ENCODE data around the gene APBA1.

Gene APBA1

DNA sequence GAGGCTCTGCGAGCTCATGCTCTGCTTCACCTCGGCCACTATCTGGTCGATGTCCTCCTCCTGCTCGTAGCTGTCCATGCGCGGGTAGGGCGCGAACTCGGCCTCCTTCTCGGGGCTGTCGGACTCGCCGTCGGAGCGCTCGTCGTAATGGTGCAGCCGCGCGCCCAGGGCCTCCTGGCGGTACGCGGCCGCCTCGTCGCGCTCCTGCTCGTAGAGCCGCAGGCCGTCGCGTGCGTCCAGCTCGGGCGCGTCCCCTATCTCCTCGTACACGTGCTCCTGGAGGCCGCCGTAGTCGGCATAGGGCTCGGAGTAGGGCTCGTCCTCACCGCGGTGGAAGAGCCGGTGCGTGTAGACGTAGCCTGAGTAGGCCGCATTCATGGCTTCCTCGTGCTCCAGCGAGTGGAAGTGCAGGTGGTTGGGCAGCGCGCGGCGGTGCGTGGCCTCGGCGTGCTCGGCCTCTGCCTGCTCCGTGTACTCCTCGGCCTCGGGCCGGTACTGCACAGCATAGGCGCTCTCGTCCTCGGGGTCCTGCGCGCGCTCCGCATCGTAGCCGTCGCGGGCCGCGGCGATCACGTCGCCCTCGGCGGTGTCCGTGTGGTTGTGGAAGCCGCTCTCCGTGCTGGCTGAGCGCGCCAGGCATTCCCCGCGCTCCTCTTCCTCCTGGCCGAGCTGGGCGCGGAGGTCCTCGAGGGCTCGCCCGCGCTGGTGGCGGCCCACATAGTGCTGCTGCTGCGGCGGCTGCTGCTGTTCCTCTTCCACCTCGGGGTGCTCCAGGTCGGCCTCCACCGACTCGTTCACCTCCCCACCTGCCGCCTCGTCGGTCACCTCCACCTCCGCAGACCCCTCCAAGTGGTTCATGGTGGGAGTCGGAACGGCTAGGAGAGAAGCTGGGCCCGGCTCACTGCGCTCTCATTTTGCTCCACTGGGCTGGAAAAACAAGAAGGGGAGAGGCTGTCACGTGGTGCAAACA lies 155.5 kb downstream of the APBA1 start:
- no peak for DNase-seq

DNA sequence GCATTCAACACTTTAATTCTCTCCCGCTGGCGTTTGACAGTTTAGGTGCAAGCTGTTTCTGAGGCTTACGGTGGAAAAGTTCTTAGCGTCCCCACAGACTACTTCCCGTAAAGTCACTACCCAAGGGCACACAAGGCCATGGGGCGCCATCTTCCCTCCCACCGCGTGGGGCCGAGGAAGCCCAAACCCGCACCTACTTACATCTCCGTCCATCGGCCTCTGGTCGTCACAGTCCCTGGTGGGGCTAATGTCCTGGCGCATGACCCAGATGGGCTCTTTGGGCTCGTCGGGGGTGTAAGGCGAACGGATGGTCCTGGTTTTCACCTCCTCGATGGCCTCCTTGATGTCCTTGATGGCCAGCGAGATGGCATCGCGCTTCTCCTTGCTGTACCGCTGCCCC lies 156.4 kb downstream of the APBA1 start:
- DNase-seq, result no peak

DNA sequence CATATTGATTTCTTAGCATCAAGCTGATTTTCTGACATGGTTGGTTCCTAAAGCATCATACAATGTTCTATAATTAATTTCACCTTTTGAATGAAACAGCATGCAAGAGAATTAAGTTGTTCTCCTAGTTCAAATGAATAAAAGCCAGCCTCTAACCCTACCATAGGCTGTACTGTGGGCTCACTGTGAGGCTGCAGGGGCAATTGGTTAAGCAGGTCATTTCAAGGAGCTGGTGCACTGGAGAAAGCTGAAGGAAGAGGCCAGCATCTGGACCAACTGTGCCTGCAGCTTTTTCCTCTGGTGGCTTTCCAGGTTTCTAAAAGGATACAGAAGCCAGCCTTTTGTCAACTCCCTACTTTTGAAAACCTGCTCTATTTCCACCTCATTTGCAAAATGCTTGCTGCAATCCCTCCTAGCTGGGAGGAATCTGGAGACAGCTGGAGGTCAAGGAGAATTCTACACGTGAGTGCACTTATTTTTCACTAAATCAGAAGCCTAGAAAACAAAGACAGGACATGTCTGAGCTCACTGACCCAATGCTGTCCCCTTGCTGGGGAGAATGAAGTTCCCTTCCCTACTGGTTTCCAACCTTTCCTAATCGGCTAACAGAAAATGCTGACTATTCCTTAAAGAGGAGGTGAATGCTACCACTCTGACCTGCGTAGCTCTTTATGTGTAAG lies 158.9 kb downstream of the APBA1 start:
- no peak for DNase-seq

DNA sequence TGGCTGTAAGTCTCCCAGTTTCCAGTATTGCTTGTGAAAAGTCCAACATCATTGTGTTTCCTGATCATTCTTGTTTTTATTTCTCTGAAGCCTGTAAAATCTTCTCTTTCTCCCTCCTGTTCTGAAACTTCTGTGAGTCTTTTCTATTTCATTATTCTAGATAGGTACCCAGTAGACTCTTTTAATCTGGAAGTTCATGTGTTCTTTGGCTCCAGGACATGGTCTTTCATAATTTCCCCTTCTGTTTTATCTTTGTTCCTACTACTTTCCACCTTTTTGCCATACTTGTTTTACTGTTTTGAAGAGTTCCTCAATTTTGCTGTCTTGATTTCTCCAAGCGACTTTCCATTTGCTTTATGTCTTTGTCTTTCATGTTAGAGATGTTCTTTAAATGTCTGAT lies 168.1 kb downstream of the APBA1 start:
- DNase-seq, result no peak

DNA sequence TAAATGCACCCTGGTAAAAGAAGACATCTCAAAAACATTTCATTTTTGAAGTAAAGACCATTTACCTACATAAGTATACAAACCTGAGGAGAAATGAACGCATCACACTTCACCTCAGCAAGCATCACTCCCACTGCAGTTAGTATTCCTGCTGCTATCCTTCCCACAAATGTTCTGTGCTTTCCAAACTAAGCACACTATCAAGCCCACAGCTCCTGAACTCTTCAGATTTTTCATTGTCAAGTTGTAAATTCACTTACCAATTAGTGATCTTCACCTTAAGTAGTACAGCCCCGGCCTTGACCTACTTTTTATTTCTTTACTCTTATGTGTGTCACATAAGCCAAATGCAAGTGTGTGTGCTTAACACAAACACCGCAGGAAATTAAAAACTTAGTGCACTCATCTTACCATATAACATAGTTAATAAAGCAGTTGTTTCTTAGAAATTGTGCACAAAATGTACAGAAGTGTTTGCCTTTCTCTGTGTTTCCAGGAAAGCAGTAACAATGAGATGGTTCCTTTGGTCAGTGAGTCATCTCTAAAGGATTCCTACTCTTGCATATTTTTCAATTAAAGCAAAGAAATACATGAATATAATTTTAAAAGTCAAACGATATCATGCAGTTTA lies 169.4 kb downstream of the APBA1 start:
- no peak for DNase-seq

DNA sequence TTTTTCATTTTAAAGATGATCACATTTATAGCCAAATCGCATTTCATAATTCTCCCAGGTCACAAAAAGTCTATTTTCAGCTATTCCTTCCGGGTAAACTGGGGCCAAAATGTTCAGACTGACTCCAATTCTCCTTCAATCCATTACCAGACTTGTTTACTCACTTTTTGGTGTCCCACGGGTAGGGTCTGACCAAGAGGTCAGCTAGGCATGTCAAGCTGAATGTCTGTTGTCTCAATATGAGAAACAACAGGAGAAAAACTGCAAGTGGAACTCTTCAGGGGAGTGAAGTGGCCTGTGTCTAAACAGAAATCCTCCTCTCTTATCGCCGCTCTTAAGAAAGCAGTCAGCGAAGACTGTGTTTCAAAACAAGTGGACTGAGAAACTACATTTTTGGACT lies 171.3 kb downstream of the APBA1 start:
- DNase-seq, result no peak

DNA sequence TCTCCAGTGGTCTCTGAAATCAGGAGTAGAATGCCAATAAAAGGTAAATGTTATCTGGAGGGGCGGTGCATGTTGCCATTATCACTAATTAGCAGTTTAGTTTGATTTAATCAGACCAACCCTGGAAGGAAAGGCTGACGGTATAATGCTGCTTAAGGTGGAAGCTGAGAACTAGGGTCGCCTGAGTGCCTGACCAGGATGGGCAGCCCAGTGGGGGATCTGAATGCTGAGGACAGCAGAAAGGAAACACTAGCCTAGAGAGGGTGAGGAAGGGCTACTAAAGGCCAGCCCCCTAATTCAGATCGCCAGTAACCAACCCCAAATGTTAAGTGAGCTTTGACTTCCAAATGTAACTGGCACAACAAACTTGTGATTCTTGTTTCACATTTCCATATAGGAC lies 172.2 kb downstream of the APBA1 start:
- no peak for DNase-seq

DNA sequence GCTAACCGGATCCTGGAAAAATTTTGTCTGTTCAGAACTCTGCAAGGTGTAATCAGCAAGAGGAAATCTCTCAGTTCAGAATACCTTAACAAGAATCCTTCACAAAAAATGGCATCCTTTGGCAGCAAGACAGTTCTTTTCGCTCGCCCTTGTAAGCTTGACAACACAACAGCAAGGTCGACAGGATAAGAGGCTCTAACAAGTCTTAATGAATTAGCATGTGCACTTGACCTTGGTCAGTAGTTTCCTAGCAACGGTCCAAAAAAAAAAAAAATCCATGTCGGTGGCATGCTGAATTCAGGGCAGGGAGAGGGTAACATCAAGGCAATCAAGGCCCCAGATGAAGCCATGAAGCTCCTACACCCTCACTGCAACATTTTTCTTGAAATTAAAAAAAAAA lies 172.8 kb downstream of the APBA1 start:
- DNase-seq, result no peak

DNA sequence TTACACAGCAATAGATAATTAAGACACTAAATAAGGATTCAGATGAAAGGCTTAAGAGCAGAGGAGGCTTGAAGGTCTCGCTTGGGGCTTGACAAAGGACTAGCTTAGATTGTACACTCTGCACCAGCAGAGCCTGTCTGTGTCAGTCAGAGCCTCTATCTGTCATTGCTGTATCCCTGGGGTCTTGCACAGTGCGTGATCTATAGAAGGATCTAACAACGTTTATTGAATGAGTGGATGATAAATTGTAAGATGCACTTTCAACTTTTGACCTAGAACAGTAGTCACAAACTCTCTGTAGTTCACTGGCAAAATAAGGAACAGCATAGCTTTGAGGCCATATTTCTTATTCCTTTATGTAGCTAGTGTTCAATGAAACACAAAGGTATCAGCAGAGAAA lies 173.7 kb downstream of the APBA1 start:
- no peak for DNase-seq

DNA sequence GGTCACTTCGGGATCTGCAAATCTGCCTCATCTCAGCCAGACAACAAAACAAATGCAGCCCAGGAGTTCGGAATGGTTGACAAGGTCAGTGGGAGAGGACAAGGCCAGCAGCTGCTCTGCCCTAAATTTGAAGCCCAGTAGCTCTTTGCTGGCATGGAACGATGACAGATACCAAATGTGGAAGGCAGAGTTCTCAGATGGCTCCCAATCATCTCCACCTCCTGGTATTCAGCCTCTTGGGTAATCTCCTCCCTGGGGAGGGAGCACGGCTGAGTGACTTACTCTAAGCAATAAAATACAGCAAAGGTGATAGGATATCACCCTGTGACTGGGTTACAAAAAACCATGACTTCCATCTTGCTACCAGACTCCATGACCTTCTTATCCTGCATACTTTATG lies 174.4 kb downstream of the APBA1 start:
- DNase-seq, result no peak

DNA sequence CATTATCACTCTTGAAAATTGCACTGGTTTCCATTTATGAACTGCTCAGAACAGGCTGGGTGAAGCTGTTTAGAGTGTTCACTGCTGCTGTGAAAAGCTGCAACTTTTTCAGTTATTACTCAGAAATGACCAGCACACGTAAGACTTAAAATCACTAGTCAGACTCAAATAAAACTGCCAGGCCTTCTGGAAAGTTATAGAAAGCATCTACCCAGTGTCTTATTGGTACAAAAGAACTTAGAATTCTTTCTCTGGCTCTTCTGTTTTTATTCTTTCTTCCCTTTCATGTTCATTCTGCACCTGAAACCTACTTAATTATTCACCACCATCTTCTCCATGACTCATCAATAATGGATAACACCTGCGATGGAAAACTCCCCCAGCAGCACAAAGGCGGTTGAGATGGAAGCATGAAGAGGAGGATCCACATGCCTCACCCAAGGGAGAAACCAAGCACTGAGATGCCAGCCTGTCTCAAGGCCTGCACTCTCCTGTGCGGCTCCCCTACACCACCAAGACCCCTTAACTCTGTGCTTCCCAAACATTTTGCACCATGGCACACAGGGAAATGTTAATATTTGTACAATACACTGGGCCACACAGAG lies 175.2 kb downstream of the APBA1 start:
- DNase-seq, result no peak

DNA sequence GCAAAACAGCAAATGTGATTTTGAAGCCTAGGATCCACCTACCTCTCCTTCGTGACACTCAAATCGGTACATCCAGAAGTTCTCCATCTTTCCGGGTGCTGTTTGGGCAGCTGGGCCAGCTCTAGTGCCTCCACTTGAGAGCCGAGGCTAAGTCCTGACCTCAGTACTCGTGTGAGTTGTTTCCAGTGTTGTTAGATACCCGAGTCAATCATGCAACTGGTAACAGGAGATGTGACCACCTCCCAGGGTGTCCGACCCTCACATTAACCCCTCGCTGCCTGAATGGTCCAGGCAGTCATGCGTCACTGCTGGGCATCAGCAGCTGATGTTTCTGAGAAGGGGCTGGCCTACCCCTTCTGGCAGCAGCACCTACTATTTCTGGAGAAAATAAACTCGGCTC lies 176.9 kb downstream of the APBA1 start:
- DNase-seq, result no peak

DNA sequence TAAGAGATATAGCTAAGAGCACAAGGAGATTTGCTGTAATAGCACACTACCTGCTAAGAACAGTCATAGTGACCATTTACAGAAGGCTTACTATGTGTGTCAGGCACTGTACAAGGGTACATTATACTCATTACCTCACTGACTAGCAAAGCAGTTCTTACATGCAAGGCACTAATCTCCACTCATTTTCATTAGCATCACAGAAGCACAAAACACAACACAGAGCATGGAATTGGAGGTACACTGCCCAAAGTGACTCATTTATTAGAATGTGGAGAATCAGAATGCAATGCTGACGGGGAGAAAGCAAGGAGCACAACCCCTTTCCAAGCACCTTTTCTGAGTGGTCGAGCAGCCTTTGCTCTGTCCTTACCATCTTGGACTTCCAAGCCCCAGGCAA lies 177.4 kb downstream of the APBA1 start:
- no peak for DNase-seq

DNA sequence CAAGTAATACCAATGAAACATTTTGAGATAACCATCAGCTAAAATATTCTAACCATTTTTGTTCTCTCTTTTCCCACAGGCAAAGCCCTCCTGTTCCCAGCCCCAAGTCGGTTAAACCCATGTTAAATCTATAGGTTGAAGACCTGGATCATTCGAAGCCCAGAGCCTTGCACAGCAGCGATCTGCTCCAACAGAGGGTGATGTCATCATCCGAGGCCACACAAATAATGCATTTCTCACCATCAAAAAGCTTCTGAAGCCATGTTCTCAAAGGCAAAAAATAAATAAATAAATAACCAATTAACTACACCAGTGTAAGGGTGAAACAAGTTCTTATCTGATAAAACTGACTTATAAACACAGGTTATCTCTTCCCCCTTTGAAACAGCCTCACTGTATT lies 178.0 kb downstream of the APBA1 start:
- no peak for DNase-seq

DNA sequence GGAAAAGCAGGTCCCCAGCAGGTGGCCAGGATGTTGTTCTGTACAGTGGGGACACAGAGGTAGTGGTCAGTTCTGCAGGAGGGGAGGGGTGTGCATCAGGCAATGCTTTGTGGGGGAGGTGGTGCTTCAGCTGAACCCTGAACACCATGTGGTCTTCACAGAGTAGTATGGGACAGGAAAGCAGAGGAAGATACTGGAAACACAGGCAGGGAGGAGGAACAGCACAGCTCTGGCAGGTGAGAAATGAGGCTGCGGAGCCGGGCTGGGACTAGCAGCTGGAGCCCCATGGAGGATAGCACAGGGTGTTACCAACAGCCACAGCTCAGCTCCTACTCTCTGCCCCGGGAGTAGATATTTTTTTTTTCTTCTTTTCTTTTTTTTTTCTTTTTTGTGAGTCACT lies 185.7 kb downstream of the APBA1 start:
- DNase-seq, result no peak

DNA sequence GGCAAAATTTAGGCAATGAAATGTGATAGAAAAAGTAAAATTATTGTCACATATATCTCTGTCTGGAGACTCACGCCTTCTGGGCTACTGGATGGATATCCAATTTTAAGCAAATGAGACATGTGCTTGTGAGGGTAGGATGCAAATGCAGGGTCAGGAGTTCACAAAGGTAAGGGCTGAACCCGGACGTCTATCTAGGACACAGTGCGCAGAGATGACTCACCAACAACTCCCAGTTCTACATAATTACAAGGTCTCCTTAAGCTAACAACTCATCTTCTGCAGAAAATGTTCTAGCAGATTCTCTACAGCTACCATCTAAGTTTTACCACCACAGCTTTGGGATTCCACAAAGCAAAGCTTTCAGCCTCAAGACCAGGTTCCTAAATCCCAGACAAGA lies 186.7 kb downstream of the APBA1 start:
- DNase-seq, result no peak

DNA sequence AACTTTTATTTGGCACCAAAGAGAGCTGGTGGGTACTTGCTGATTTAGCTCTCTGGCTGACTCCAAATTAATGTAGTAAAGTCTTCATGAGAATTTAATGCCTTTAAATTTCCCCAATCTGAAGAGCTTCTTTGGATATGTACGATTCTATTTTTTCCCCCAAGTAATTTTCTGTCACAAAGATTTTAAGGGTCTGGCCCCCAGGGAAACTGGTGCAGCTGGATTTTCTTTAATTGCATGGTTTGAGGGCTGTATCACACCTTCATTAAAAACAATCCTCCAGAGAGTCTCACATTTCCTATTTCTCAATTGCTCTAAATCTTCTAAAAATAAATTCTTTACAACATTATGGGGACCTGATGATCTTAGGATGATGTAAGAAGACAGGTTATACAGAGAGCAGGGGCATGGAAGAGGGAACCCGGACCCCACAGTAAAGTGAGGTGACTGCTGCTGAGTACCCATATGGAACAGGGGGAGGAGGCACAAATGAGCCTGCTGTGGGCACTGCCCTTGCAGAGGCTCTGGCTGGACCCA lies 188.2 kb downstream of the APBA1 start:
- no peak for DNase-seq

DNA sequence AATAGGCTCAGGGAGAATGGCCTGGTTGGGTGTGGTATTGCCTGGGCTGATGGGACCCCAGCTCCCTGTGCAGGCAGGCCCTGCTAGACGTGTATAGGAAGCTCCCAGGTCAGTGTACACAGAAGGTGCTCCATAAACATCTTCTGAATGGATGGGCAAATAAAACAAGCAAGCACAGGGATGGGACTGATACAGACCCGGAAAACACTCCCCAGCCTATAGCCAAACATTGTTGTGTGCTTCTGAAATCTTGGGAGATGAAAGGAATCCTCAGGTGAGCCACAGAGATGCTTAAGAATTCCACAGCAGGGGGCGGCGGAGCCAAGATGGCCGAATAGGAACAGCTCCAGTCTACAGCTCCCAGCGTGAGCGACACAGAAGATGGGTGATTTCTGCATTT lies 195.4 kb downstream of the APBA1 start:
- DNase-seq, result no peak

DNA sequence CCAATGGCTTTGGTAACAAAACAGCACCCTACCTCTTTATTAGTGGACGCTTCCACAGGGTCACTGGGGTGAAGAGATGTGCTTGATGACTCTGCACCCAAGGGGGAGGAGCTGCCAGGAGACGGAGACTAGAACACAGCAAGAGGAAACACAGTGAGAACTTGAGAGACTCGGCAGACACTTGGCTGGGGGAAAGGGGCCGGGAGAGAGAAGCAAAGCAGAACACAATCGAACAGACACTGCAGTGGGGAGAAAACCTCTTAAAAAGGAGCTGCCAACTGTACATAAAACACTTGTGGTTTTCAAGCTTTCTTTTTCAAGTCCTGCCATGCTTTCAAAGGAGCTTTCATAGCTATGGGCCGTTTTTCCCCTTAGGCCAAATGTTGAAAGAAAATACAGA lies 196.2 kb downstream of the APBA1 start:
- DNase-seq, result no peak

DNA sequence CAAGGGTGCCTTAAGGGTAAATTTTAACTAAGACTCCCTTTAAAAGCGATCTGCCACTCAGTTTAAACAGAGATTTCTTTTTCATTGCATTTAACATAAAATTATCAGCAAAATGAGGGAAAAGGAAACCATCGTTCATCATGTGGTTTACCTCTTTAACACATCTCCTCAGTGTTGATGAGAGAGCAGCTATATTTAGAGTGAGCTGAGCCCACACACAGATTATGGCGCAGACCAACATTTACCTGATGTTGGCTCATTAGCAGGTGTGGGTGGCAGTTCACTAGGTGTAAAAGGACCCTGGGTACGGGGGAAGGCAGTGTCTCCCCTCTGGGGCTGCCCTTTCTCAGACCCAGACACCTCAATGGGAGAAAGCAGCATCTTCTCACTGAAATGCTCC lies 197.3 kb downstream of the APBA1 start:
- DNase-seq, result no peak

DNA sequence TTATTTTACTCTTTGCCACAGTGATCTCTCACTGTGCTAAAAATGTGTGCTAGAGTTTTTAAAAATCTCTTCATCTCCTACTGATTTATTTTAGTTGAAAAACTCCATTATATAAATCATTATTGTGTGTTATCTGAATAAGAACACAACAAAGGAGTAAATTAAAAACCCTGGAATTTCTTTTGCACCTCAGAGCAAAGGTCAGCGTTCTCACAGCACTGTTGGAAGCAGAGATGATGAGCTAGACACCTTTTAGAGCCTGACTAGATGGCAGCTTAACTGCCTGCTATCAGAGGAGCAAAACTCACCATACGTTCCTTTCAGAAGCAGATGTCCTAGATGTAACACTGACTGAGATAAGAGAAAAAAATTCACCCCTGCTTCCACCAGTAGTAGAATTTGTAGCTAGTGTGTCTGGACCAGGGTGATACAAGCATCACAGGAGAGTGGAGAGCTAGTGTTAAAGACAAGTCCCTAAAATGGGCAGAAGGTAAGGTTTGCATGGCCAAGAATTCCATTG lies 200.0 kb downstream of the APBA1 start:
- no peak for DNase-seq

DNA sequence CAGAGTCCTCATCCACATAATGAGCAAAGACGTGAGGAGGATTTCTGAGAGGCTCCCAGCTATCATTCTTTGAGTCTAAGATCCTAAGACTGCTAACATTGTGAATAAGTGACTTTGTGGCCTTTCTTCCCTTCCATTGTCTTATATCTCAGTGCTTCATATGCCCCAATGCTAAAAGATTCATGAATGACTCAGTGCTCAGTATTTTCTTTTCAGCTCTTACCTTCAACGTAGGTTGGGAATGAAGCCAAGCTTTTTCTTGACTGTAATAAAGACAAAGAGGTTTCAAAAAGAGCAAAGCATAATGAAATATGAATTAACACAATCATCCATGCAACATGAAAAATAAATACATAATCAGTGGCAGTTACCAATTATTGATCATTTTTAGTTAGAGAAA lies 200.7 kb downstream of the APBA1 start:
- DNase-seq, result no peak
